ENCODE measurements around the gene METTL13. TPM values are rescaled to one million over a fixed set of nuclear protein-coding genes. Genes with fewer than 3 reads are reported as not detected.

The METTL13 gene
- total and polyA plus RNA-seq, 9 of the 15 experiments (the other 6 are each of a cell fraction or from before 2014, with no cell fraction given), result 18.9 to 78.9 (median 54.9) TPM

DNA sequence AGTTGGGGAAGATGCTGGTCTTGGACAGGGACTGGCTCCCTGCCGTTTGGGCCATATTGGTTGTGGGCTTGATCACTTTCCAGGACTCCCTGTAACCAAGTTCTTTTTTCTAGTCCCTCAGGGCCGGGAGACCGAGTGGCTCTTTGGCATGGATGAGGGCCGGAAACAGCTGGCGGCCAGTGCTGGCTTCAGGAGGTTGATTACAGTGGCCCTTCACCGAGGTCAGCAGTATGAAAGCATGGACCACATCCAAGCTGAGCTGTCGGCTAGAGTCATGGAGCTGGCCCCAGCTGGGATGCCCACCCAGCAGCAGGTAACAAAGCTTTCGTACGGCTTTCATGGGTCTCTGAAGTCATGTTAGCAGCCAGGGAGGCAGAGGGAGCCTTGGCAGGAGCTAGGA is 4.3 kb downstream of the METTL13 start:
- Histone ChIP-seq H3K27me3 (ENCODE audit: control insufficient read depth in 2 of 2, insufficient read depth in 2 of 2, low read length in 2 of 2) (no peaks in the 10 kb centered on the region), H3K4me2 (ENCODE audit: insufficient read depth, low read length) (no peak overlapping the region; the same call in 1 of the 2 replicates), H3K36me3 (ENCODE audit: control insufficient read depth, insufficient read depth, low read length) (peaks cover 82% of the 10 kb centered on the region), H3K9me1 (ENCODE audit: control insufficient read depth, insufficient read depth, low read length) (peaks cover 3% of the 10 kb centered on the region), H3K4me3 (no peak overlapping the region), H3K9me3 (replicated peaks; ENCODE audit: control insufficient read depth, insufficient read depth, low read depth, low read length) (no peaks in the 10 kb centered on the region), H3K79me2 (ENCODE audit: control insufficient read depth, insufficient read depth, low read length) (peaks cover 50% of the 10 kb centered on the region), H4K20me1 (replicated peaks; ENCODE audit: control insufficient read depth, insufficient read depth, low read length) (no peaks in the 10 kb centered on the region), H3K27ac (ENCODE audit: extremely low read depth, low read depth, low read length) (no peak overlapping the region), H2AFZ (ENCODE audit: low read depth, low read length) (no peak overlapping the region), H3K9ac (ENCODE audit: insufficient read depth in 1 of 2, low read depth in 2 of 2, low read length in 2 of 2) (peak overlapping the region in 1 of 2 experiments; percentile 61; a peak in 3 of 4 replicates), H3K4me1 (replicated peaks in 1 of 2; ENCODE audit: control insufficient read depth in 2 of 2, insufficient read depth in 2 of 2, low read length in 2 of 2) (peaks cover 13 to 14% of the 10 kb centered on the region in 2 experiments; a peak in 4 of 5 replicates)
- FAIRE-seq, result no peak
- no peak for ATAC-seq
- intact Hi-C loops (cut with micrococcal nuclease), result no loop called here
- 87% methylated on average over 9 of the region's 9 CpGs for WGBS (ENCODE audit: insufficient coverage, low coverage, missing lambda C conversion rate)
- in situ Hi-C loops (cut with MboI), result no loop called here
- ChIA-PET CTCF (ENCODE audit: low intra/inter-chr PET ratio) (no interaction called here), POLR2A (interaction anchor here (0.5 to 1.3 kb wide), 6 partner anchors 10 to 347 kb away, joined by 3 to 5 read pairs (median 4); partner anchors contain the start of gene PRRC2C)
- no peak for TF ChIP-seq KHSRP (IDR thresholded peaks at IDR 0.05)
- no peak for TF ChIP-seq ZNF75A (CRISPR knock-in tag; IDR thresholded peaks at IDR 0.05)
- TF ChIP-seq ZNF780A (CRISPR knock-in tag; IDR thresholded peaks at IDR 0.05), result no peak
- no peak for TF ChIP-seq ZNF583 (CRISPR knock-in tag; IDR thresholded peaks at IDR 0.05)
- no peak for TF ChIP-seq NFRKB (IDR thresholded peaks at IDR 0.05; ENCODE audit: low read depth)
- BruUV-seq (replicated peaks), result no TSS peak
- no peak for DNase-seq (ENCODE audit: extremely low read depth in 1 of 4, low spot score in 3 of 4)

DNA sequence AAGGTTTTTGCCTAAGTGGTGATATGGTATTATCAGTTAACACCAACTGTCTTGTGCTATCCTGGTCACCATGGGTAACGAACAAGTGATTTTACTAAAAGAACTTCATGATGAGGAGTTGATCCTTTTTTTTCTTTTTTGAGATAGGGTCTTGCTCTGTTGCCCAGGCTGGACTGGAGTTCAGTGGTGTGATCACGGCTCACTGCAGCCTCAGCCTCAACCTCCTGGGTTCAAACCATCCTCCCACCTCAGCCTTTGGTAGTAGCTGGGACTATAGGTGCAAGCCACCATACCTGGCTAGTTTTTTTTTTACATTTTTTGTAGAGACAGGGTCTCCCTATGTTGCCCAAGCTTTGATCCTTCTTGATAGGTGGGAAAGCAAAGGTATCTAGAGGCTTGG is 5.1 kb downstream of the METTL13 start:
- BruUV-seq (replicated peaks), result no TSS peak
- ATAC-seq, result no peak
- 79% methylated on average over 2 of the region's 2 CpGs for WGBS (ENCODE audit: insufficient coverage, low coverage, missing lambda C conversion rate)
- Histone ChIP-seq H3K4me1 (replicated peaks in 1 of 2; ENCODE audit: control insufficient read depth in 2 of 2, insufficient read depth in 2 of 2, low read length in 2 of 2) (peaks cover 13% of the 10 kb centered on the region in 2 experiments; a peak in 4 of 5 replicates), H2AFZ (ENCODE audit: low read depth, low read length) (no peak overlapping the region), H3K9me3 (replicated peaks; ENCODE audit: control insufficient read depth, insufficient read depth, low read depth, low read length) (no peaks in the 10 kb centered on the region), H4K20me1 (replicated peaks; ENCODE audit: control insufficient read depth, insufficient read depth, low read length) (no peaks in the 10 kb centered on the region), H3K27ac (ENCODE audit: extremely low read depth, low read depth, low read length) (no peak overlapping the region), H3K9me1 (ENCODE audit: control insufficient read depth, insufficient read depth, low read length) (peaks cover 3% of the 10 kb centered on the region), H3K27me3 (ENCODE audit: control insufficient read depth in 2 of 2, insufficient read depth in 2 of 2, low read length in 2 of 2) (no peaks in the 10 kb centered on the region), H3K4me3 (no peak overlapping the region), H3K79me2 (ENCODE audit: control insufficient read depth, insufficient read depth, low read length) (peaks cover 49% of the 10 kb centered on the region), H3K4me2 (ENCODE audit: insufficient read depth, low read length) (no peak overlapping the region), H3K36me3 (ENCODE audit: control insufficient read depth, insufficient read depth, low read length) (peaks cover 90% of the 10 kb centered on the region), H3K9ac (ENCODE audit: insufficient read depth in 1 of 2, low read depth in 2 of 2, low read length in 2 of 2) (no peak overlapping the region)
- POLR2A ChIA-PET, result interaction anchor here (0.6 kb wide), 1 partner anchor 25 kb away, joined by 3 read pairs; no protein-coding TSS in a partner anchor
- CTCF ChIA-PET (ENCODE audit: low intra/inter-chr PET ratio), result no interaction called here
- intact Hi-C loops (cut with micrococcal nuclease) (no loop called here), in situ Hi-C loops (cut with MboI) (no loop called here)
- no peak for FAIRE-seq
- no peak for DNase-seq (ENCODE audit: extremely low read depth in 1 of 4, low spot score in 3 of 4)
- TF ChIP-seq ZNF121 (CRISPR knock-in tag; conservative IDR thresholded peaks at IDR 0.05), result peak; percentile 62; the same call in 1 of the 2 replicates
- no peak for TF ChIP-seq SMARCA5 (IDR thresholded peaks at IDR 0.05)
- TF ChIP-seq, protein P1, sequence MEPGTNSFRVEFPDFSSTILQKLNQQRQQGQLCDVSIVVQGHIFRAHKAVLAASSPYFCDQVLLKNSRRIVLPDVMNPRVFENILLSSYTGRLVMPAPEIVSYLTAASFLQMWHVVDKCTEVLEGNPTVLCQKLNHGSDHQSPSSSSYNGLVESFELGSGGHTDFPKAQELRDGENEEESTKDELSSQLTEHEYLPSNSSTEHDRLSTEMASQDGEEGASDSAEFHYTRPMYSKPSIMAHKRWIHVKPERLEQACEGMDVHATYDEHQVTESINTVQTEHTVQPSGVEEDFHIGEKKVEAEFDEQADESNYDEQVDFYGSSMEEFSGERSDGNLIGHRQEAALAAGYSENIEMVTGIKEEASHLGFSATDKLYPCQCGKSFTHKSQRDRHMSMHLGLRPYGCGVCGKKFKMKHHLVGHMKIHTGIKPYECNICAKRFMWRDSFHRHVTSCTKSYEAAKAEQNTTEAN (CRISPR knock-in tag; IDR thresholded peaks at IDR 0.05), result no peak
- peak; percentile 20; the same call in 1 of the 2 replicates for TF ChIP-seq CBFA2T3 (IDR thresholded peaks at IDR 0.05)
